Esophagus squamous epithelium (tissue), 5 donors: ENCODE data around the gene CROCC. TPM values are rescaled to one million over a fixed set of nuclear protein-coding genes. Genes with fewer than 3 reads are reported as not detected.

Experiments used
- DNase-seq: peaks from one replicate; lab custom pipeline; 2025; lab: John Stamatoyannopoulos, UW
- H3K27ac ChIP-seq, 4 donors: fragments of 200-600 bp; sonication (generic); one replicate each; pipeline ENCODE4 v1.5.1; 2016 to 2019; ENCODE audit warnings: mild to moderate bottlenecking in 1 of 4
- H3K27me3 ChIP-seq, 4 donors: fragments of 200-600 bp; sonication (generic); 1 replicate in 3 of 4; 2 replicates in 1 of 4; pipeline versions ENCODE4 v1.5.1 to v1.6.0; 2017 to 2021; ENCODE audit warnings: antibody characterized with exemption in 1 of 4
- H3K36me3 ChIP-seq, 3 donors: fragments of 200-600 bp; sonication (generic); one replicate each; pipeline ENCODE4 v1.5.1; 2016 to 2019
- H3K4me1 ChIP-seq, 3 donors: fragments of 200-600 bp; sonication (generic); one replicate each; pipeline ENCODE4 v1.5.1; 2017 to 2019
- H3K4me3 ChIP-seq, 4 donors: fragments of 200-600 bp; sonication (generic); 1 replicate in 3 of 4; 2 replicates in 1 of 4; pipeline ENCODE4 v1.5.1; 2016 to 2019; ENCODE audit warnings: mild to moderate bottlenecking in 2 of 4, moderate library complexity in 1 of 4
- H3K9me3 ChIP-seq, 3 donors: fragments of 200-600 bp; sonication (generic); one replicate each; pipeline ENCODE4 v1.5.1; 2016 to 2019
- POLR2A ChIP-seq, 4 donors: fragments of 450-650 bp; IDR thresholded peaks; one replicate each; pipeline ENCODE4 v1.6.1; 2017; ENCODE audit warnings: antibody characterized with exemption in 4 of 4, mild to moderate bottlenecking in 4 of 4, moderate library complexity in 3 of 4
- WGBS, 2 donors: methylation state at CpG; one replicate each; pipeline ENCODE4 v1.1.5; 2018; 5-methylcytosine and 5-hydroxymethylcytosine counted together
- intact Hi-C: fragments of 100-400 bp; cut with DNase I; formaldehyde crosslinking; loops from one replicate; pipeline ENCODE4 v1.15.0; 2022
- total RNA-seq, 4 donors: library from RNA; depleted of rRNA; stranded (reverse); fragments of >200 nt; gene quantifications; one replicate each; pipeline ENCODE4 v1.1.0, GENCODE V29; 2016
- TF ChIP-seq, protein P1 (sequence below), 6 experiments: fragments of 450-650 bp in 4 of 6; fragments of 200-600 bp in 2 of 6; sonication (generic) in 2 of 6; IDR thresholded peaks; one replicate each; pipeline ENCODE4 v1.5.1; 2016 to 2019; ENCODE audit warnings: antibody characterized with exemption in 6 of 6, mild to moderate bottlenecking in 4 of 6, moderate library complexity in 4 of 6
- donor health status: DM: yes; HTN: yes; CAD: no.

Gene CROCC
- total RNA-seq, 4 donors from 2014 or later: 8.5 to 43.1 (median 30.2) TPM

GRCh38 chr1:17001760-17002523, 80.2 kb downstream of the CROCC start:
- Histone ChIP-seq H3K9me3 (no peaks in the 10 kb centered on the region), H3K4me1 (peaks cover 0 to 41% (median 5%) of the 10 kb centered on the region in 3 donors), H3K27me3 (no peaks in the 10 kb centered on the region), H3K36me3 (peaks cover 10 to 94% (median 23%) of the 10 kb centered on the region in 3 donors), H3K4me3 (no peak overlapping the region), H3K27ac (no peak overlapping the region)
- intact Hi-C loops: no loop called here
- TF ChIP-seq POLR2A (IDR thresholded peaks at IDR 0.05): no peak
- TF ChIP-seq, protein P1, sequence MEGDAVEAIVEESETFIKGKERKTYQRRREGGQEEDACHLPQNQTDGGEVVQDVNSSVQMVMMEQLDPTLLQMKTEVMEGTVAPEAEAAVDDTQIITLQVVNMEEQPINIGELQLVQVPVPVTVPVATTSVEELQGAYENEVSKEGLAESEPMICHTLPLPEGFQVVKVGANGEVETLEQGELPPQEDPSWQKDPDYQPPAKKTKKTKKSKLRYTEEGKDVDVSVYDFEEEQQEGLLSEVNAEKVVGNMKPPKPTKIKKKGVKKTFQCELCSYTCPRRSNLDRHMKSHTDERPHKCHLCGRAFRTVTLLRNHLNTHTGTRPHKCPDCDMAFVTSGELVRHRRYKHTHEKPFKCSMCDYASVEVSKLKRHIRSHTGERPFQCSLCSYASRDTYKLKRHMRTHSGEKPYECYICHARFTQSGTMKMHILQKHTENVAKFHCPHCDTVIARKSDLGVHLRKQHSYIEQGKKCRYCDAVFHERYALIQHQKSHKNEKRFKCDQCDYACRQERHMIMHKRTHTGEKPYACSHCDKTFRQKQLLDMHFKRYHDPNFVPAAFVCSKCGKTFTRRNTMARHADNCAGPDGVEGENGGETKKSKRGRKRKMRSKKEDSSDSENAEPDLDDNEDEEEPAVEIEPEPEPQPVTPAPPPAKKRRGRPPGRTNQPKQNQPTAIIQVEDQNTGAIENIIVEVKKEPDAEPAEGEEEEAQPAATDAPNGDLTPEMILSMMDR (IDR thresholded peaks at IDR 0.05): no peak
- DNase-seq: no peak
- WGBS, 2 donors: 100% methylated on average over 4 of the region's 19 CpGs; no CpG with 5 or more reads in 1 of the 2 donors

DNA sequence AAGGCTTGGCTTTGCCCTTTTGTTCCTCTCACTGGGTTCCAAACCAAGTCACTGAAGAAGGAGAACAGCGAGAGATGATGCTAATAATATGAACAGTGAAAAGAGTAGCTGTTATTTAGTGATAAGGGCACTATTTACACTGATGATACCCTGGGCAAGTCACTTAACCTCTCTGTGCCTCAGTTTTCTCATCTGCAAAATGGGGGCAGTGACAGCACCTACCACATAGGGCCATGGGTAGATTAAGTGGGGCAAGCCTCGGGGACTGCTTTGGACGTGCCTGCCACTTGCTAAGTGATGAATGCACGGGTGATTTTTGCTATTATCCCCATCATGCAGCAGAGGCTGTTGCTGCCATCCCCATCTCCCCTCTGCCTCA, 80.8 kb downstream of the CROCC start:
- Histone ChIP-seq H3K27ac (no peak overlapping the region), H3K27me3 (no peaks in the 10 kb centered on the region), H3K4me1 (peaks cover 0 to 41% (median 5%) of the 10 kb centered on the region in 3 donors), H3K9me3 (no peaks in the 10 kb centered on the region), H3K4me3 (no peak overlapping the region), H3K36me3 (peaks cover 9 to 89% (median 23%) of the 10 kb centered on the region in 3 donors)
- 87 to 90% methylated on average over 4 of the region's 4 CpGs for WGBS, 2 donors
- DNase-seq: no peak
- no peak for TF ChIP-seq POLR2A (IDR thresholded peaks at IDR 0.05)
- TF ChIP-seq, protein P1 (IDR thresholded peaks at IDR 0.05): no peak
- intact Hi-C loops: no loop called here

DNA sequence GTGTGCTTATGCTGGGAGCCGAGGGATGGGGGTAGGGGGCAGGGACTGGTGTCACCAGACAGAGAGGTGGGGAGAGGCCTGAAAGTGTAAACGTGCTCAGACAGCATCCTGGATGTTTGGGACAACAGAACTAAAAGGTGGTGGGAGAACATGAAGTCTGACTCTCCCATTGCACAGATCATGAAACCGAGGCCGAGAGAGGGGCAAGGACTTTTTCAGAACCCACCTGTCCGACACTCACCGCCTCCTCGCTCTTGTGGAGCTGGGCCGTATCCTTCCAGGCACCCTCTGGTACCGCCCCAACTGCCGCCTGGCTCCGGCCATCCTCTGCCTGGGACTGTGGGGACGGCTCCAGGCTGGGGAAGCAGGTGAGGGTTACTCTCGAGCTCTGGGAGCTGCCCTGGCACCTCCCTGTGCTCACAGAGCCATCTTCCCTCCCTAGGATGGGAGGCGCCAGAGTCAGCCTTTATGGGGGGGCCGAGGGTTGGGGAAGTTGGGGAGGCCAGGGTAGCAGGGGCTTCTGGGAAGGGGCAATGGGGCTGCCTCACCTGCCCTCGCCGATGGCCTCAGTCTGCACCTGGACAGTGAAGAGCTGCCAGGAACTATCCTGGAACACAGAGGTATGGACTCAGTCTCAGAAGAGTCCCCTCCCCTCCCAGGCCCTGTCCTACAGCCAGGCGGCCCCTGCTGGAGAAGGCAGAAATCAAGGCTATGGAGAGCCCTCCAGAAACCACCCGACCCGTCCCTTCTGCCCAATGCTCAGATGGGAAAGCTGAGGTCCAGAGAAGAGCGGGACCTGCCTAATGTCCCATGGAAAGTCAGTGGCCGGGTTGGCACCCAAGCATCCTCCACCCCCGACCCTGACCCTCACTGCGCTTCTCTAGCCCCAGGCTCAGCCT, 83.0 kb downstream of the CROCC start:
- intact Hi-C loops: no loop called here
- Histone ChIP-seq H3K9me3 (no peaks in the 10 kb centered on the region), H3K4me1 (peaks cover 2 to 32% (median 9%) of the 10 kb centered on the region in 3 donors), H3K27me3 (no peaks in the 10 kb centered on the region), H3K4me3 (no peak overlapping the region), H3K36me3 (peaks cover 9 to 67% (median 23%) of the 10 kb centered on the region in 3 donors), H3K27ac (peak overlapping the region; percentile 11 to 74 (median 42))
- 87 to 89% methylated on average over 8 to 14 of the region's 24 CpGs for WGBS, 2 donors
- DNase-seq: no peak
- TF ChIP-seq, protein P1 (IDR thresholded peaks at IDR 0.05): no peak
- no peak for TF ChIP-seq POLR2A (IDR thresholded peaks at IDR 0.05)

- Histone ChIP-seq H3K4me3 (no peak overlapping the region), H3K9me3 (no peaks in the 10 kb centered on the region), H3K27me3 (no peaks in the 10 kb centered on the region), H3K27ac (no peak overlapping the region), H3K4me1 (peaks cover 9 to 38% (median 16%) of the 10 kb centered on the region in 3 donors), H3K36me3 (peaks cover 9 to 60% (median 23%) of the 10 kb centered on the region in 3 donors)
- TF ChIP-seq, protein P1 (IDR thresholded peaks at IDR 0.05): no peak
- no peak for TF ChIP-seq POLR2A (IDR thresholded peaks at IDR 0.05)
- intact Hi-C loops: no loop called here
- DNase-seq: no peak
- WGBS, 2 donors: 92% methylated on average over 7 of the region's 19 CpGs; no CpG with 5 or more reads in 1 of the 2 donors
Measured at GRCh38 chr1:17005365-17005740, 83.6 kb downstream of the CROCC start.
